Bronchial smooth muscle cell (primary cell): ENCODE data around the gene OR51F2. TPM values are rescaled to one million over a fixed set of nuclear protein-coding genes. Genes with fewer than 3 reads are reported as not detected.

Experiments used
- total RNA-seq: library from RNA; depleted of rRNA; stranded (reverse); fragments of >200 nt; gene quantifications from 2 replicates; pipeline ENCODE4 v1.2.1, GENCODE V29; 2014

The OR51F2 gene
- not detected in 2 replicates for total RNA-seq

GRCh38 chr11:4821021-4821420 lies at the start of gene OR51F2:
TSS of gene OR51F2 (plus strand) at chr11:4821321. CDS start at chr11:4821422, 101 bp downstream.

DNA sequence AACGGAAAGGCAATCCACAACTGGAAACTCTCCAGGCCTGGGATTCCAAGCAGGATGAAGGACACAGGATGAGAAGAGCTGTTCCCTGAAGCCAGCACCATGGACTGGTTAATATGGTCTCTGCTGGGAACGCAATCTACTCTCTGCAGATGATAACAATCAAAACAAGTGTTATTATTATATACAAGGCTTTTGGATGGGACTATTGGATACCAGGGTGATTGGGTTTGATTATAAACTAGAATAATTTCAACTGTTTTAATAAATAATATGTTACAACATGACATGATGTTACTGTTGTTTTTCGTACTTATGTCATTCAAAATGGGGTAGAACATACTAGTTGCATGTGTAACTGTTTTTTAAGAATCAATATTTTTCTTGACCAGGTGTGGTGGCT lies 16.8 kb upstream of the OR51F2 start, which contains the start of gene OR52R1:
TSS of gene OR52R1 (minus strand) at position 101 of the 400 bp plus-strand sequence. CDS start at position 101, 0 bp downstream.

GRCh38 chr11:4848908-4849532 lies 27.9 kb downstream of the OR51F2 start, which contains the start of gene OR51S1:
TSS of gene OR51S1 (minus strand) at chr11:4849208. CDS start at chr11:4849208, 0 bp downstream.

Other genes starting within 250 kb of the OR51F2 start
- not detected in 2 replicates for gene OR52I2, start 239.6 kb upstream of the OR51F2 start, total RNA-seq
- gene OR52I1, start 227.3 kb upstream of the OR51F2 start, total RNA-seq: not detected in 2 replicates
- 7.9 and 10.5 TPM in 2 replicates for gene TRIM68, start 213.1 kb upstream of the OR51F2 start, total RNA-seq
- not detected in 2 replicates for gene OR51D1, start 183.8 kb upstream of the OR51F2 start, total RNA-seq
- gene OR51E1, start 177.3 kb upstream of the OR51F2 start, total RNA-seq: not detected in 2 replicates
- gene OR51E2, start 123.5 kb upstream of the OR51F2 start, total RNA-seq: under 0.01 TPM in 1 of 2 replicates, not detected in the other
- gene MMP26, start 116.5 kb upstream of the OR51F2 start, total RNA-seq: not detected in 2 replicates
- not detected in 2 replicates for gene OR51F1, start 51.4 kb upstream of the OR51F2 start, total RNA-seq
- gene OR52R1, start 16.9 kb upstream of the OR51F2 start, total RNA-seq: not detected in 2 replicates
- gene OR51S1, start 27.9 kb downstream of the OR51F2 start, total RNA-seq: not detected in 2 replicates
- not detected in 2 replicates for gene OR51T1, start 60.6 kb downstream of the OR51F2 start, total RNA-seq
- gene OR51A7, start 82.5 kb downstream of the OR51F2 start, total RNA-seq: not detected in 2 replicates
- gene OR51G2, start 98.0 kb downstream of the OR51F2 start, total RNA-seq: not detected in 2 replicates
- not detected in 2 replicates for gene OR51G1, start 103.0 kb downstream of the OR51F2 start, total RNA-seq
- not detected in 2 replicates for gene OR51A4, start 126.3 kb downstream of the OR51F2 start, total RNA-seq
- gene OR51A2, start 134.4 kb downstream of the OR51F2 start, total RNA-seq: not detected in 2 replicates
- gene OR51L1, start 173.5 kb downstream of the OR51F2 start, total RNA-seq: not detected in 2 replicates
- gene OR52J3, start 225.2 kb downstream of the OR51F2 start, total RNA-seq: not detected in 2 replicates
- not detected in 2 replicates for gene OR52E2, start 238.3 kb downstream of the OR51F2 start, total RNA-seq
- 0.16 TPM in 1 of 2 replicates, not detected in the other for gene OR52E1, start 248.3 kb downstream of the OR51F2 start, total RNA-seq